Measurements from ENCODE around the gene DEFB124. TPM values are rescaled to one million over a fixed set of nuclear protein-coding genes. Genes with fewer than 3 reads are reported as not detected.
A peak's percentile ranks its signal among the peaks of the same experiment; 100 is the strongest.

Gene DEFB124
- total RNA-seq, 2 experiments from 2014 or later, result not detected

GRCh38 chr20:31517373-31517772 lies 42.4 kb upstream of the DEFB124 start:
- Histone ChIP-seq H3K4me1 (ENCODE audit: insufficient read depth, low read length) (peaks cover 64% of the 10 kb centered on the region), H3K9me3 (ENCODE audit: control insufficient read depth in 1 of 2, insufficient read depth in 1 of 2, low read length in 2 of 2) (no peaks in the 10 kb centered on the region), H3K4me3 (ENCODE audit: low read length) (no peak overlapping the region), H3K27ac (ENCODE audit: low read depth in 1 of 2, low read length in 2 of 2) (no peak overlapping the region), H3K27me3 (ENCODE audit: control insufficient read depth in 1 of 2, insufficient read depth in 2 of 2, low read length in 2 of 2) (no peaks in the 10 kb centered on the region), H3K36me3 (ENCODE audit: insufficient read depth, low read length) (peaks cover 7% of the 10 kb centered on the region)
- Mint-ChIP-seq H3K27me3 (no peaks in the 10 kb centered on the region), H3K27ac (no peak overlapping the region), H3K9me3 (no peaks in the 10 kb centered on the region), H3K36me3 (ENCODE audit: low read depth) (peaks cover 27% of the 10 kb centered on the region), H3K4me1 (ENCODE audit: low read depth) (peaks cover 27% of the 10 kb centered on the region), H3K4me3 (no peak overlapping the region)
- TF ChIP-seq CTCF (IDR thresholded peaks at IDR 0.05), result no peak
- DNase-seq, result peak in 1 of 14 experiments; percentile 31
- ChIA-PET POLR2A (no interaction called here), CTCF (no interaction called here)
- intact Hi-C loops (cut with DNase I, micrococcal nuclease), result no loop called here
- no peak for ATAC-seq (ENCODE audit: poor library complexity)

- ATAC-seq (ENCODE audit: poor library complexity) (no peak), DNase-seq (peak in 2 of 14 experiments; percentile 29 to 33)
- H3K4me1 ChIP-seq (ENCODE audit: insufficient read depth, low read length), result peaks cover 59% of the 10 kb centered on the region
- no peaks in the 10 kb centered on the region for H3K9me3 ChIP-seq (ENCODE audit: control insufficient read depth in 1 of 2, insufficient read depth in 1 of 2, low read length in 2 of 2)
- no peak for TF ChIP-seq CTCF (IDR thresholded peaks at IDR 0.05)
- H3K36me3 ChIP-seq (ENCODE audit: insufficient read depth, low read length), result peaks cover 7% of the 10 kb centered on the region
- H3K27ac ChIP-seq (ENCODE audit: low read depth in 1 of 2, low read length in 2 of 2), result peak overlapping the region in 1 of 2 donors; percentile 3
- ChIA-PET POLR2A (interaction anchor here (0.9 kb wide), 1 partner anchor 10 kb away, joined by 3 read pairs; no protein-coding TSS in a partner anchor), CTCF (no interaction called here)
- Mint-ChIP-seq H3K36me3 (ENCODE audit: low read depth) (peaks cover 23% of the 10 kb centered on the region), H3K27me3 (no peaks in the 10 kb centered on the region), H3K4me1 (ENCODE audit: low read depth) (peaks cover 27% of the 10 kb centered on the region), H3K27ac (no peak overlapping the region), H3K9me3 (no peaks in the 10 kb centered on the region), H3K4me3 (no peak overlapping the region)
- intact Hi-C loops (cut with DNase I, micrococcal nuclease), result no loop called here
- H3K4me3 ChIP-seq (ENCODE audit: low read length), result peak overlapping the region; percentile 99
- no peaks in the 10 kb centered on the region for H3K27me3 ChIP-seq (ENCODE audit: control insufficient read depth in 1 of 2, insufficient read depth in 2 of 2, low read length in 2 of 2)
Observed at GRCh38 chr20:31516651-31517050, 41.7 kb upstream of the DEFB124 start.

- H3K4me3 Mint-ChIP-seq, result no peak overlapping the region
- H3K4me1 Mint-ChIP-seq (ENCODE audit: low read depth), result peaks cover 25% of the 10 kb centered on the region
- intact Hi-C loops (cut with DNase I, micrococcal nuclease), result no loop called here
- peaks cover 7% of the 10 kb centered on the region for H3K36me3 ChIP-seq (ENCODE audit: insufficient read depth, low read length)
- DNase-seq (no peak), ATAC-seq (ENCODE audit: poor library complexity) (no peak)
- no peak for TF ChIP-seq CTCF (IDR thresholded peaks at IDR 0.05)
- ChIA-PET POLR2A (interaction anchor here (0.9 kb wide), 1 partner anchor 10 kb away, joined by 3 read pairs; no protein-coding TSS in a partner anchor), CTCF (interaction anchor here (0.9 to 4.8 kb wide), 2 partner anchors 13 to 97 kb away, joined by 3 to 30 read pairs; no protein-coding TSS in a partner anchor)
- no peaks in the 10 kb centered on the region for H3K27me3 ChIP-seq (ENCODE audit: control insufficient read depth in 1 of 2, insufficient read depth in 2 of 2, low read length in 2 of 2)
- H3K9me3 Mint-ChIP-seq, result no peaks in the 10 kb centered on the region
- H3K27ac ChIP-seq (ENCODE audit: low read depth in 1 of 2, low read length in 2 of 2), result peak overlapping the region in 1 of 2 donors; percentile 13
- peaks cover 22% of the 10 kb centered on the region for H3K36me3 Mint-ChIP-seq (ENCODE audit: low read depth)
- no peak overlapping the region for H3K27ac Mint-ChIP-seq
- H3K4me3 ChIP-seq (ENCODE audit: low read length), result peak overlapping the region; percentile 99
- no peaks in the 10 kb centered on the region for H3K27me3 Mint-ChIP-seq
- no peaks in the 10 kb centered on the region for H3K9me3 ChIP-seq (ENCODE audit: control insufficient read depth in 1 of 2, insufficient read depth in 1 of 2, low read length in 2 of 2)
- peaks cover 59% of the 10 kb centered on the region for H3K4me1 ChIP-seq (ENCODE audit: insufficient read depth, low read length)
Observed at GRCh38 chr20:31516166-31516565, 41.2 kb upstream of the DEFB124 start.
